ENCODE data around the gene ZBTB42. TPM values are rescaled to one million over a fixed set of nuclear protein-coding genes. Genes with fewer than 3 reads are reported as not detected.

The ZBTB42 gene
- total RNA-seq, 1 experiment from 2014 or later = 1.4 TPM

DNA sequence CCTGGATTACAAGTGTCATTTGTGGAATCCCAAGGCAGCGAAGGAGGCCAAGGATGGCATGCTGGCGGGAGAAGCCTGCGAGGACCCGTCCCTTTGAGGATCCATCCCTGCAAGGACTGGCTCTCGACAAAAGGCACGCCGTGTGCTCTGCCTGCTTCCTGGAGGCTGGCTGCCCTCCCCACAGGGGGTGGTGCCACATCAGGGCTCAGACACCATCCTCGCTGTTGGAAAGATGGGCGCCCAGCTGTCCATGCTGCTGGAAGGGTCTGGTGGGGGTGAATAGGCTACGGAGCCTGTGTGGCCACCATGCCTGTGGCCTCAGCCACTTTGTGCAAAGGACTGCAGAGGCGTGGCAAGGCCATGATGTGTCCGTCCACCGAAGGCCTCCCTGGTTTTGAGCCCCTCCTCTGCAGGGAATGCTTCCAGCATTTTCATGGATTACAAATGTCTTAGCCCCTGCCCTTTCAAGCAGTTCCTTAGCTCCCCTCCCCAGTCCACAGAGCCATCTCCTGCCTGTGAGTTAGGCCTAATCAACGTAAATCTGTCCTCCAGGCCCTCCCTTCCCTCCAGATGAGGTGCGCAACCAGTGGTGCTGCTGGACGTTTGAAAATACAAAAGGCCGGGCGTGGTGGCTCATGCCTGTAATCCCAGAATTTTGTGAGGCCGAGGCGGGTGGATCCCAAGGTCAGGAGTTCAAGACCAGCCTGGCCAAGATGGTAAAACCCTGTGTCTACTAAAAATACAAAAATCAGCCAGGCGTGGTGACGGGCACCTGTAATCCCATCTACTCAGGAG lies 22.1 kb downstream of the ZBTB42 start:
- H3K27me3 ChIP-seq (replicated peaks; ENCODE audit: insufficient read depth, low read depth, low read length, poor library complexity) = no peaks in the 10 kb centered on the region
- no TSS peak for BruUV-seq (replicated peaks)
- ChIA-PET CTCF (no interaction called here), POLR2A (ENCODE audit: low non-redundant PET) (no interaction called here)
- TF ChIP-seq CTCF (conservative IDR thresholded peaks at IDR 0.05; ENCODE audit: low read depth, low read length) (no peak), EZH2 (IDR thresholded peaks at IDR 0.05; ENCODE audit: borderline replicate concordance, low read depth, low read length, poor library complexity, severe bottlenecking) (no peak)
- H3K36me3 ChIP-seq (ENCODE audit: insufficient read depth, low read length, poor library complexity, severe bottlenecking) = no peaks in the 10 kb centered on the region
- H3K4me1 ChIP-seq (ENCODE audit: insufficient read depth, low read length, poor library complexity, severe bottlenecking) = peaks cover 7% of the 10 kb centered on the region
- DNase-seq (ENCODE audit: low spot score) = no peak
- intact Hi-C loops (cut with micrococcal nuclease; ENCODE audit: unreplicated experiment) = no loop called here
- H3K27ac ChIP-seq (ENCODE audit: low read depth, low read length, poor library complexity, severe bottlenecking) = no peak overlapping the region
- H3K4me3 ChIP-seq (ENCODE audit: low read depth, low read length, poor library complexity, severe bottlenecking) = no peak overlapping the region
- H3K9me3 ChIP-seq (ENCODE audit: low read depth, low read length, poor library complexity, severe bottlenecking) = no peaks in the 10 kb centered on the region

GRCh38 chr14:104824353-104824997 lies 23.6 kb downstream of the ZBTB42 start:
- Histone ChIP-seq H3K27me3 (replicated peaks; ENCODE audit: insufficient read depth, low read depth, low read length, poor library complexity) (no peaks in the 10 kb centered on the region), H3K9me3 (ENCODE audit: low read depth, low read length, poor library complexity, severe bottlenecking) (no peaks in the 10 kb centered on the region), H3K36me3 (ENCODE audit: insufficient read depth, low read length, poor library complexity, severe bottlenecking) (no peaks in the 10 kb centered on the region), H3K4me1 (ENCODE audit: insufficient read depth, low read length, poor library complexity, severe bottlenecking) (peaks cover 7% of the 10 kb centered on the region), H3K27ac (ENCODE audit: low read depth, low read length, poor library complexity, severe bottlenecking) (no peak overlapping the region), H3K4me3 (ENCODE audit: low read depth, low read length, poor library complexity, severe bottlenecking) (no peak overlapping the region)
- BruUV-seq (replicated peaks) = no TSS peak
- ChIA-PET CTCF (no interaction called here), POLR2A (ENCODE audit: low non-redundant PET) (no interaction called here)
- intact Hi-C loops (cut with micrococcal nuclease; ENCODE audit: unreplicated experiment) = no loop called here
- TF ChIP-seq EZH2 (IDR thresholded peaks at IDR 0.05; ENCODE audit: borderline replicate concordance, low read depth, low read length, poor library complexity, severe bottlenecking) (no peak), CTCF (conservative IDR thresholded peaks at IDR 0.05; ENCODE audit: low read depth, low read length) (no peak)
- DNase-seq (ENCODE audit: low spot score) = no peak

- Histone ChIP-seq H3K27me3 (replicated peaks; ENCODE audit: insufficient read depth, low read depth, low read length, poor library complexity) (no peaks in the 10 kb centered on the region), H3K36me3 (ENCODE audit: insufficient read depth, low read length, poor library complexity, severe bottlenecking) (no peaks in the 10 kb centered on the region), H3K9me3 (ENCODE audit: low read depth, low read length, poor library complexity, severe bottlenecking) (no peaks in the 10 kb centered on the region), H3K27ac (ENCODE audit: low read depth, low read length, poor library complexity, severe bottlenecking) (no peak overlapping the region), H3K4me1 (ENCODE audit: insufficient read depth, low read length, poor library complexity, severe bottlenecking) (peaks cover 7% of the 10 kb centered on the region), H3K4me3 (ENCODE audit: low read depth, low read length, poor library complexity, severe bottlenecking) (peak overlapping the region; percentile 55)
- no TSS peak for BruUV-seq (replicated peaks)
- CTCF ChIA-PET = interaction anchor here (0.6 to 1.0 kb wide), 4 partner anchors 16 to 375 kb away, joined by 3 to 5 read pairs (median 4); no protein-coding TSS in a partner anchor
- TF ChIP-seq EZH2 (IDR thresholded peaks at IDR 0.05; ENCODE audit: borderline replicate concordance, low read depth, low read length, poor library complexity, severe bottlenecking) (no peak), CTCF (conservative IDR thresholded peaks at IDR 0.05; ENCODE audit: low read depth, low read length) (peak; percentile 56)
- DNase-seq (ENCODE audit: low spot score) = peak; percentile 90
- intact Hi-C loops (cut with micrococcal nuclease; ENCODE audit: unreplicated experiment) = loop anchor here (2.0 kb wide), 1 partner anchor 58 kb away; no protein-coding TSS in a partner anchor
- POLR2A ChIA-PET (ENCODE audit: low non-redundant PET) = no interaction called here
These were observed 25.4 kb downstream of the ZBTB42 start for GRCh38 chr14:104826189-104826860.
